ENCODE data around the gene CLN6. TPM values are rescaled to one million over a fixed set of nuclear protein-coding genes. Genes with fewer than 3 reads are reported as not detected.
A peak's percentile ranks its signal among the peaks of the same experiment; 100 is the strongest.
"Not testable (repeated sequence)": the region's sequence is repeated elsewhere in the genome, so short reads cannot be mapped to it uniquely, and the experiment has no call there.

The CLN6 gene
- total RNA-seq, 1 donor from 2014 or later: 9.9 TPM

DNA sequence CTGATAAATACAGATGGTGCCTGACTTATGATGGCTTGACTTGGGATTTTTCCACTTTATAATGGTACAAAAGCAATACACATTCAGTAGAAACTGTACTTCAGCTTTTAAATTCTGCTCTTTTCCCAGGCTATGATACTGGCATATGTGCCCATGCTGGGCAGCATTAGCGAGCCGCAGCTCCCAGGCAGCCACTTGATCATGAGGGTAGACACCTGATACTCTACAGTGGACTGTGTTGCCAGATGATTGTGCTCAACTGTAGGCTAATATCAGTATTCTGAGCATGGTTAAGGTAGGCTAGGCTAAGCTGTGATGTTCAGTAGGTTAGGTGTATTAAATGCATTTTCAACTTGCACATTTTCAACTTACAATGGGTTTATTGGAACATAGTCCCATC, 30.4 kb upstream of the CLN6 start:
- ATAC-seq: peak; percentile 54

DNA sequence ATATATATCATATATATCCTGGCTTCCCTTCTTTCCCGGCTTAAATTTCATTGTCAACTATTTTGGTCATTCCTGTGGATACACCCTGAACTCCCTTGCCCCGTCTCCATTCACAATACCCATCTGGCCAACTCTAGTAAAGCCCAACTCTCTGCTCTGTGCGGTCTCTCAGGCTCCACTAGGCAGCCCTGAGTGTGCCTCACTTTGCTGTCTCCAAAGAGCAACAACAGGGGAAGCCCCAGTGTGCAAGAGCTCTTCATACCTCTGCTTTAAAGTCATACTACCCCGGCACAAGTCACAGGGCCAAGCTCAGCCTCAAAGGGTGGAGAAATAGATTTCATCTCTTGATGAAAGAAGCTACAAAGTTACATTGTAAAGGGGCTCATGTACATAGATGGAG, 29.2 kb upstream of the CLN6 start:
- DNase-seq: no peak
- intact Hi-C loops (cut with micrococcal nuclease): no loop called here
- no peak for ATAC-seq

More for the DNA sequence above, 30.4 kb upstream of the CLN6 start:
- DNase-seq: peak; percentile 39
- intact Hi-C loops (cut with micrococcal nuclease): no loop called here

DNA sequence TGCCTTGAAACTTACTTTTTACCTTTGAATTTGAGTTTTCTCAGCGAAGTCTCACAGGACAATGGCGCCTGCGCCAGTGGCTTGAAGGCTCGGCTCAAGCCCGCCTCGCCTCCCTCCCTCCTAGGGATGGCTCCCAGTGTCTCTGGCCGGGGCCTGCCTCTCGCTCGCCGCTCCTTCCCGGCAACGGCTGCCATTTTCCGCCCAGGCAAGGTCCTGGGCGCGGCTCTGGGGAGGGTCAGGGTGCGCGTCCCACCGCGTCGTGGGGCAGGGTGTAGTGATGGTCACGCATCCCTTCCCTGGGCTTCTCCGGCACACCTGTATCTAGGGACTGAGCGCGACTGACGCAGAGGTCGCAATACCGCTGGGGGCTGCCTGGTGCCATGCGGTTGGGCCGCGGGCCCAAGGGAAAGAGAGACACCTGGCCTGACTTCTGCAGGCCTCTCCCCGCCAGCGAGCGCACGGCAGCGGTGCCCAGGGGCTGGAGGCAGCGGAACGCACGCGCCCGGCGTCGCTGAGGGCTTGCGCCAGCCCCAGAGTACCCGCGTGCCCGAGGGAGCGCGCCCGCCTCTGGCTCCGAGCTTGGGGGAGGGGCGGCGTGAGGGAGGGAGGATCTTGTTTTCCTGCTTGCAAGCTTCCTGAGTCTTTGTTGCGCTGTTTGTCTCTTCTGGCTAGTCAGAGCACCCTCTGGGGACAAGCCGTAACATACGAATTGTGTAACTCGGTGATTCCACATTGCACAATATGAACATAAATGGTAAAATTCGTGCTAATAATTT, 27.3 kb upstream of the CLN6 start:
- DNase-seq (peak; percentile 93), ATAC-seq (peak; percentile 95)
- intact Hi-C loops (cut with micrococcal nuclease): no loop called here

DNA sequence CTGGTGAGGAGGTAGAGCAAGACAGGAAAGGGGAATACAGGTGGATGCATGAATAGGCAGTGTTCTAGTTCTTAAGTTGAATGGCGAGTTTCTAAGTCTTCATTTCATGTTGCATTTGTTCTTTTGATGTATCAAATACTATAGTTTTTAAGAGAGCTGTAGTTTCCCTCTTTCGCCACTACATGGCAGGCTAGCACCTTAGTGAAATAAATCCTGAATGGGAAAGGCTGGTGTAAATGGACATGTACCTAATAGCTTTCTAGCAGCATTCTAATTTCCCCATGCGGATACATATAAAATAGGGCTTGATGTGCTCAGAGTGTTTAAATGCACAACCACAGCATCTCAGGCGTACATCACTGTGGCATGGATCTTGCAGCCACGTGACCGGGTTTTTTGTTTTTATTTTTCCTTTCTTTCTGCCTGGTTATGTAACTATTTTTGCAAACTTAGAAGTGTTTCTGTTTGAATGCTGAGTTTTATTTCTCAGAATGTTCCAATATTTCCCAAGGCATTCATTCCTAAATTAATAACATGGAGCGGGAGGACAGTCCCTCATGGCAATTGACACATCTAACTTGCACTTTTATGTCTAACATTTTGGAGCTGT, 23.5 kb upstream of the CLN6 start:
- intact Hi-C loops (cut with micrococcal nuclease): no loop called here
- no peak for ATAC-seq
- DNase-seq: no peak

DNA sequence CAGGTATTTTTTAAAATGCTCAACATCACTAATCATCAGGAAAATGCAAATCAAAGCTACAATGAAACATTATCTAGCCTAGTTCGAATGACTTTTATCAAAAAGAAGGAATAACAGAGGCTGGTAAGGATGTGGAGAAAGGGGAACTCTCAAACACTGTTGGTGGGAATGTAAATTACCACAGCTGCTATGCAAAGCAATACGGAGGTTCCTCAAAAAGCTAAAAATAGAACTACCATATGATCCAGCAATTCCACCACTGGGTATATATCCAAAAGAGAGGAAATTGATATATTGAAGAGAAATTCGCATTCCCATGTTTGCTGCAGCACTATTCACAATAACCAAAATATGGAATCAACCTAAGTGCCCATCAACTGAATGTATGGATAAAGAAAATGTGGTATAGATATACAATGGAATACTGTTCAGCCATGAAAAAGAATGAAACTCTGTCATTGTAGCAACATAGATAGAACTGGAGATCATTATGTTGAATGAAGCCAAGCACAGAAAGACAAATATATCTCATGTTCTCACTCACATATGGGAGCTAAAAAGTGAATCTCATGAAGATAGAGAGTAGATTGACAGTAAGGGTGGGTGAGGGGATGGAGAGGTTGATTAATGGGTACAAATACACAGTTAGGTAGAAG, 19.7 kb upstream of the CLN6 start:
- ATAC-seq (peak; percentile 35), DNase-seq (no peak)
- intact Hi-C loops (cut with micrococcal nuclease): no loop called here

DNA sequence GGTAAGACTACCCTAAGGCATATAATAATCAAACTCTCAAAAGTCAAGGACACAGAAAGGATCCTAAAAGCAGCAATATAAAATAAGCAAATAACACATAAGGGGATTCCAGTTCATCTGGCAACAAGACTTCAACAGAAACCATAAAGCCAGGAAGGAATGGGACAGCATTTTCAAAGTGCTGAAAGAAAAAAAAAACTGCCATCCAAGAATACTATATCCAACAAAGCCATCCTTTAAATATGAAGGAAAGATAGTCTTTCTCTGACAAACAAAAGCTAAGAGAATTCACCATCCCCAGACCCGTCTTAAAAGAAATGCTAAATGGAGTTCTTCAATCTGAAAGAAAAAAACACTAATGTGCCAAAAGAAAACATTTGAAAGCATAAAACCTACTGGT, 14.7 kb upstream of the CLN6 start:
- ATAC-seq (no peak), DNase-seq (no peak)
- intact Hi-C loops (cut with micrococcal nuclease): no loop called here

DNA sequence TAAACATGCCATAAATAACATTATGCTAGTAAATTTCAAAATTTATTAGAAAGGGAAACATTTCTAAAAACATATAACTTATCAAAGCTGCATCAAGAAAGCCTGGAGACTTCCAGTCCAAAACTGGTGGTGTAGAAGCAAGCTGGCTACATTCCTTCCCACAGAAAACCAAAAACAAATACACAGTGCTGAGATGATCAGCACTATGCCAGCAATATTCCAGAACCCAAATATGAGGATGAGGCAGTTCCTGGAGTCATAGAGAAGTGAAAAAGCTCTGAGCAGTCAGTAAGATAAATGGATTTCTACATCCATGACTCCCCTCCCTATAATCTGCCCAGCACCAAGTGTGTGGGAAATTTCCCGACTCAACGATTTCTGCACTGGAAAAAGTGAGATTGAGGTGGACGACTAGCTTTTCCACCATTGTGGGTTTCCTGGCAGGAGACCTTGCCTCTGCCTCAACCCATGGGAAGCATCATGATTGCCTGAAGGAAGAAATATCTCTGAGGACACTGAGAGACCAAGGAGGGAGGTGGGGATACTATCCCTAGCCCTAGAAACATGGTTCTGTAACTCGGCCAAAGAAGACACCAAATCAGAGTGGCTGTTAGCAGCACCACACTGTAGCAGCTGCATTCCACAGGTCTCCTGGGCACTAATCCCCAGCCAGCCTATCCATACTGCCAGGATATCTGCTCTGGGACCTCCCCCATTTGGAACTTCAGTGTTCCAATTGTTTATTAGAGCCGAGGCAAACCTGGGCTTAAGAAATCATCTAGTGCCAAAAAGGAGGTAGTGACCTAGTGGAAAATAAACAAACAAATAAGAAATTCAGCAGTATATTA, 11.8 kb upstream of the CLN6 start:
- intact Hi-C loops (cut with micrococcal nuclease): no loop called here
- ATAC-seq: no peak
- no peak for DNase-seq

DNA sequence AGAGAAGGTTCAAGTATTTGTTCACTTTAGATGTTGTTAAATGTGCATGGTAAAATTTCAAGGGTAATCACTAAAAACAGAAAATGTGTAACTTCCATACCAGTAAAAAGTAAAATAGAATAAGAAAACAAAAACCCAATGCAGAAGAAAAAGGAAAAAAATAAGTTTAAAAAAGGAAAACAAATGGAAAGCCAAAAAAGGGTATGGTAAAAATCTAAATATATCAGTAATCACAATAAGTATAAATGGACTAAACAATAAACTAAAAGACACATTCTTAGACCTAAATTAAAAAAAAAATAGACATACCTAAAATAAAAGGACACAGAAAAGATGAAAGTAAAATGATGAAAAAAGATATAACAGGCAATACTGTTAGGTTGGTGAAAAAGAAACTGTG, 9.5 kb upstream of the CLN6 start:
- no peak for ATAC-seq
- intact Hi-C loops (cut with micrococcal nuclease): no loop called here

DNA sequence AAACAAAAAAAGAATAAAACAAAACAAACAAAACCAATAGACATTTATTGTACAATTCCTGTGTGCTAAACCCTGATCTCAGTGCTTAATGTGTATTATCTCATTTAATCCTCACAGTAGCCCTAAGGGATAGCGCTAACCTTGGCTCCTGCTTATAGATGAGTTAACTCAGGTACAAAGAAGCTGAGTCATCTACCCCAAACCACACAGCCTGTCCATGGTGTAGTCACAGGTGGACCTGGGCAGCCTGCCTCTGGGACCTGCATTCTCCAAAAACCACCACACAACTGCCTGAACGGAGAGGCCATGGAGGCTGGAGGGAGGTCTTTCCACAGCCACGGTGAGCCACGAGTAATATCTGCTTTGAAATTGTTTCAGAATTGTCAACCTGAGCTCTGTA, 5.5 kb upstream of the CLN6 start:
- DNase-seq: no peak

More for the DNA sequence above, 9.5 kb upstream of the CLN6 start:
- no peak for DNase-seq

DNA sequence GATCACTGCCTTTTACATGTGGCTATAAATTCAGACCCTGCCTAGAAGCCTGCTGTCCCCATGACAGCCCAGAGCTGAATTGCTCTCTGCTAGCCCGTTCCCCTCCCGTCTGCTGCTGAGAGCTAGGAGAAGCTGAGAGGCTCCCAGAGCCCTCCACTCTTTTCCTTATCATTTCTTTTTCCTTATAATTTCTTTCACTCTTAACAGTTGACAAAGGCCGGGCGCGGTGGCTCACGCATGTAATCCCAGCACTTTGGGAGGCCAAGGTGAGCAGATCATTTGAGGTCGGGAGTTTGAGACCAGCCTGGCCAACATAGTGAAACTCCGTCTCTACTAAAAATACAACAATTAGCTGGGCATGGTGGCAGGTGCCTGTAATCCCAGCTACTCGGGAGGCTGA, 5.0 kb upstream of the CLN6 start:
- intact Hi-C loops (cut with micrococcal nuclease); DNase-seq; ATAC-seq: not testable (repeated sequence)

More for the DNA sequence above, 5.5 kb upstream of the CLN6 start:
- intact Hi-C loops (cut with micrococcal nuclease): no loop called here
- no peak for ATAC-seq

DNA sequence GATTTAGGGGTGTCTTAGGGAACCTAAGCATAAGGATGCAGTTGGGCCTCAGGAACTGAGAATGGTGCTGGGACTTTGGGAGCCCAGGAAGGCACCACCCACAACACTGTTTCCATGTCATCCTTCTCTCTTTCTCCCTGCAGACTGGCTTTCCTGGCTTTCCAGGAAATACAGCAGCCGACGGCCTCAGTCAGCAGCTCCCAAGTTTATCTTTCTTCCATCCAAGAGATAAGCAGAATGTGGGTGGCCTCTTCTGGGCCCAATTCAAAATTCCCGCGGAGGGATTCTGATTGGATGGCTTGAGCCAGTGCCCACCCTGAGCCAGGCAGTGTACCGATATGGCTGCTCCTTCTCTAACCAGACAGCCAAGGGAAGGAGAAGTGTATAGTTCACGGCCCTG, 4.5 kb upstream of the CLN6 start:
- no peak for ATAC-seq
- intact Hi-C loops (cut with micrococcal nuclease): no loop called here
- DNase-seq: no peak

DNA sequence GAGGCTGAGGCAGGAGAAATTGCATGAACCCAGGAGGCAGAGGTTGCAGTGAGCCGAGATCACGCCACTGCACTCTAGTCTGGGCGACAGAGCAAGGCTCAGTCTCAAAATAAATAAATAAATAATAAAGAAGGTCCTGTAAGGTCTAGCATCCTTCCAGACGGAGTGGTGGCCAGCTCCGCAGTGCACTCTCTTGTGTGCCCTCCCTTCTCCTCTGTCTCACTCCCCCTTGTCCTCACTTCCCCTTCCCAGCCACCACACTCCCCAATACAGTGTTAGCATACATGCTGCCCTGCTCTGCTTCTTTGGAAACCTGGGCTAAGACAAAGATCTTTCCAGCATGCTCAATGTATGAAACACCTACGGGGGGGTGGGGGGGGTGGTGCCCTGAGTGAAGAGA, 3.4 kb upstream of the CLN6 start:
- no peak for ATAC-seq
- DNase-seq: no peak
- intact Hi-C loops (cut with micrococcal nuclease): no loop called here

DNA sequence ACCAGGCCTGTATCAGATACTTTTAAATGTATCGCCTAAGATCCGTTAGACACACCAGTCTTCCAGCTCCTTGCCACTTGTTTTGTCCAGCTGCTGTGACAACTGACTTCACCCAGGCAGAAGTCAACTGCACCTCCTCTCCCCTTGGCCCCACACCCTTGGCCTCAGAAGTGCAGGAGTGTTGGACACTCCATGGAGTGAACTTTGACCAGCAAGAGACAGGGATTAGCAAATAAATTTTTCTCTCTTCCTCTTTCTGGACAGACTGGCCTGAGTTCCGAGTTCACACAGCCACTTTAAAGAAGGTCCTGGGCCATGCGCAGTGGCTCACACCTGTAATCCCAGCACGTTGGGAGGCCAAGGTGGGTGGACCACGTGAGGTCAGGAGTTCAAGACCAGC, 2.9 kb upstream of the CLN6 start:
- no peak for ATAC-seq
- intact Hi-C loops (cut with micrococcal nuclease): no loop called here
- DNase-seq: no peak

DNA sequence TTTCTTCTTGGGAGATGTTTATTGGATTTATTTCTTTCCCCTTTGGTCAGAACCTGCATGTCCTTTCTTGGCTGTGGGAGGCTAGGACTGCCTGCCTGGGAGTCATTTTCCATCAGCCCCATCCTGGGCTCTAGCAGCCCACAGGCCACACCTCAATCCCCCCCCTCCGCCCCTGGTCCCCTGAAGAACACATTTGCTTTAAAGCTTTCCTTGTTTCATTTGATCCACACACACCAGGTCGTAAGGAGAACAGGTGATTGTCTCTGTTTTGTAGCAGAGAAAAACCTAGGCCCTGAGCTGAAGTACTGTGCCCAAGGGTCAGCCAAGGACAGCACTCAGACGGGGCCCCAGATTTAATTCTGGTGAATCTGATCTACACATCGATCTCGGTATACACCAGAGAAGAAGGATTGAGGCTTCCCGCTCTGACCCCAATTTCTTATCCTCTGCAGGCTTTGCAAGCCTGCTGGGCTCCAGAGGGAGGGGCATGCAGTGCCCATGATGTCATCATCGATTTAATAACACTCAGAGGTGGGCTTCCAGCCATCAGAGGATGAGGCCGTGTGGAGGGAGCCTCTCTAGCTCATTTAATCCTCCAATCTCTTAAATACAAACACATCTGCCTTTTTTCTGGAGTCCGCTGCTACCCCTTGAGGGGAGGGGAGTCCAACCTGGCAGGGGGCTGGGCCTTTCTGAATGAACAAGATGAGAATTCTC, 1.7 kb upstream of the CLN6 start:
- ATAC-seq: no peak
- intact Hi-C loops (cut with micrococcal nuclease): no loop called here
- no peak for DNase-seq

DNA sequence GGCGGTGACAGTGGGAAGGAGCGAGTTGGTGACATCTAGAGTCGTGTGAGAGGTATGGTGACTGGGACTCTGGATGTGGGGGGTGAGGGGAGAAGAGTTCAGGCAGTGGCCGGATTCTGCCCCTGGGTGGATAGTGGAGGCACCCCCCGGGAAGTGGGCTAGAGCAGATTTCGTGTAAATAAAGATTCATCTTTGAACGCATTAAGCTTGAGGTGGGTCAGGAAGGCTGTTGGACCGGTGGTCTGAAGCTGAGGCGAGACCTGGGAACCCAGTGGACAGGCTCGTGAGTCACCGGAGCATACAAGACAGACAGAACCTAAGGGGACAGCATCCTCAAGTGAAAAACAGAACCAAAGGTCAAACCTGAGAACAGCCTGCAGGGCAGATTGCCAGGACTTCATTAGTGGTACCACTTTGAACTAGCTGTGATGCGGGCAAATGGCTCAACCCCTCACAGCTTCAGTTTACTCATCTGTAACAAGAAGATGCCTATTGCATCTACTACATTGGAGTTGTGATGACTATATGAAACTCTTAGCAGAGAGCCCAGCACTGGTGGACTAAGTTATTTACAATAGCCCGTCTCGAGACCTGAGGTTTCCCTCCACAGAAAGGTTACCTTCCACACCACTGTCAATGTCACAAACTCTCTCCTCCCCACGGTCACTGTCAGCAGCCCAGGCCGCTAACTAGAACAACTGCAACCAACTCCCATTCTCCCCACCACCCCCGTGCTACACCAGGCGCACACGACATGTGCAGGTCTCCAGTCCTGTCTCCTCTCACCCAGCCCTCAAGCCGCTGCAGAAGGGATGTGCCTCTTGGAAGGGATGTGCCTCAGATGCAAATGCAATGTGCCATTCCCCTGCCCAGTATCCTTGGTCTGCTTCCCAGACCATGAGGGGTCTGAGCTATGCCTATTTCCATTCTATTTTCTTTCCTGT, 901 bp upstream of the CLN6 start:
- intact Hi-C loops (cut with micrococcal nuclease): no loop called here
- DNase-seq (no peak), ATAC-seq (no peak)

DNA sequence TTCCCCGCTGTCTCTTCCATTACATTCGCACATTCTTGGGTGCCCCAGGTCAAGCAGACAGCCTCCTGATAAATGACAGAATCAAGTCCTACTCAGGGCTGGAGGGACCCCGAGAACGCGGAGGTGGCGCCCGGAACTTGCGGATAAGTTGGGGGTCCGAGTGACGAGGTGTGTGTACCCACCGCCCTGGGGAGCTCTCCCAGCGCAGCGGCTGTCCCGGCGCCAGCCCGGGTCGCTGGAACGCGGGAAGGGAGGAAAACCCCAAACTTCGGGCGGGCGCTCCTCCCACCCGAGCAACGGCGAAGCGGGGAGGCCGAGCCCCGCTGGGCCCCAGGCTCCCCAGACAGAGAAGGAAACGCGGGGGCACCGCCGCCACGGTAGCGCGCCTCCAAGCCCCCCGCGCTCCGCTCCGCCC, 550 bp downstream of the CLN6 start:
- intact Hi-C loops (cut with micrococcal nuclease): no loop called here
- ATAC-seq (peak; percentile 2), DNase-seq (peak; percentile 47)

DNA sequence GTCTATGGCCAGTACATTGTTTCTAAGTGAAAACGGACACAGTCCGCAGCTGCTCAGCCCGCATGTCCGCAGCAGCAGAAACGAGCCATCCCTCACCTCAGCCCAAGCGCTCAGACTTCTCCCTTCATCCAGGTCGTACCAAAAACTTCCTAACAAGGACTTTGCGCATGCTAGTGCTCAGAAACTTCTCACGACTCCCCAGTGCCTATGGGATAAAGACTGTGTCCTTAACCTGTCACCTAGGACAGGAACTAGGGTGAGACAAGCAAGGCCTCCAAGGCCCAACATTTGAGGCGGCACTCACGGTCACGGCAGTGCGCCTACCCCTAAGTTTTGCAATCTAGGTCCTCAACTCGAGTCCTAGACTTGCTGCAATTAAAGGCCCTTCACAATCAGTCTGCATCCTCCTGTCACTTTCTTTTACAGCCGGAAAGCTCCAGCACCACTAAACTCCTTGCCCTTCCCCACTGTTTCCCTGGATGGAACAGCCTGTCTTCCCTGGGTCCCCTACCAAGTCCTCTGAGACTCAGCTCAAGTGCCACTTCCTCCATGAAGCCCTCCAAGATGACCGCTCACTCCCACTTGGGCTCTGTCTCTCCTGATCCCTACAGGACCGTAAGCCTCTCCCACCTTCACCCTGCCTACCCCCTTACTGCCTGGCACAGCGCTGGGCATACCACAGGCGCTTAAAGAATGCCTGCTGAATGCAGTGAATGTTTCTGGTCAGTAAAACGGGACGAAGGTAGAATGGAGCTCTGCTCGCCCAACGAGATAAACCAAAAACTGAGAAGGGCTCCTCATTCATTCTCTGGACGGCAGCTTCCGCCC, 1.2 kb downstream of the CLN6 start:
- DNase-seq: no peak
- ATAC-seq: no peak
- intact Hi-C loops (cut with micrococcal nuclease): no loop called here

All from left ventricle myocardium superior (tissue), 1 donor.